Upper lobe of left lung (tissue), 6 donors: Measurements from ENCODE around the gene ATP6V1G2. TPM values are rescaled to one million over a fixed set of nuclear protein-coding genes. Genes with fewer than 3 reads are reported as not detected.
A peak's percentile ranks its signal among the peaks of the same experiment; 100 is the strongest.
"Not testable (repeated sequence)": the region's sequence is repeated elsewhere in the genome, so short reads cannot be mapped to it uniquely, and the experiment has no call there.

Experiments used
- ATAC-seq, 2 donors: fragments of 200-7000 bp; cut with Tn5 transposase; one replicate each; pipeline ENCODE4 v1.9.1; 2022; ENCODE audit warnings: mild to moderate bottlenecking in 2 of 2, moderate library complexity in 2 of 2; ENCODE audit not compliant: low FRiP score in 2 of 2
- DNase-seq, 2 donors: peaks; one replicate each; pipeline ENCODE4 v3.0.0-alpha.2; 2019 to 2020
- H3K27ac ChIP-seq, 4 donors: fragments of 200-600 bp; sonication (generic); one replicate each; pipeline ENCODE4 v1.5.1; 2016 to 2019
- H3K27me3 ChIP-seq, 4 donors: fragments of 200-600 bp; sonication (generic); one replicate each; pipeline ENCODE4 v1.5.1; 2017 to 2019
- H3K36me3 ChIP-seq, 4 donors: fragments of 200-600 bp; sonication (generic); one replicate each; pipeline ENCODE4 v1.5.1; 2016 to 2019
- H3K4me1 ChIP-seq, 4 donors: fragments of 200-600 bp; sonication (generic); one replicate each; pipeline ENCODE4 v1.5.1; 2018 to 2019
- H3K4me3 ChIP-seq, 4 donors: fragments of 200-600 bp; sonication (generic); one replicate each; pipeline ENCODE4 v1.5.1; 2017 to 2019; ENCODE audit warnings: mild to moderate bottlenecking in 2 of 4, moderate library complexity in 1 of 4
- H3K9me3 ChIP-seq, 4 donors: fragments of 200-600 bp; sonication (generic); one replicate each; pipeline ENCODE4 v1.5.1; 2018 to 2019
- EP300 ChIP-seq, 4 donors: sonication (generic); formaldehyde crosslinking; IDR thresholded peaks; one replicate each; pipeline ENCODE4 v1.5.1; 2017; ENCODE audit warnings: antibody characterized with exemption in 4 of 4, control low read depth in 2 of 4
- POLR2A ChIP-seq, 4 donors: fragments of 450-650 bp; IDR thresholded peaks; one replicate each; pipeline ENCODE4 v1.5.1; 2016 to 2017; ENCODE audit warnings: antibody characterized with exemption in 4 of 4, mild to moderate bottlenecking in 2 of 4
- POLR2AphosphoS5 ChIP-seq, 2 donors: sonication (generic); formaldehyde crosslinking; IDR thresholded peaks; one replicate each; pipeline ENCODE4 v1.5.1; 2017; ENCODE audit warnings: antibody characterized with exemption in 2 of 2
- WGBS, 2 donors: methylation state at CpG; one replicate each; pipeline ENCODE4 v1.1.5; 2017 to 2018; 5-methylcytosine and 5-hydroxymethylcytosine counted together
- total RNA-seq, 6 donors: library from RNA; depleted of rRNA in 4 of 6; stranded (reverse); fragments of >200 nt in 4 of 6; gene quantifications; one replicate each; pipeline versions ENCODE4 v1.1.0 to v1.2.1, GENCODE V29; 2016 to 2021
- TF ChIP-seq, protein P1 (sequence below), 6 experiments: fragments of 450-650 bp in 4 of 6; fragments of 200-600 bp in 2 of 6; sonication (generic) in 2 of 6; IDR thresholded peaks; one replicate each; pipeline ENCODE4 v1.5.1; 2016 to 2019; ENCODE audit warnings: antibody characterized with exemption in 6 of 6
- donor health status: DM: no; HTN: no; CAD: no; lungs with moderate emphysema.
- donor health status: DM: no; HTN: yes; CAD: no; lungs with severe emphysema.

The ATP6V1G2 gene
- 1 to 10 TPM in 4 of 6 donors, under 1 TPM in 2; 0.55 to 2.0 (median 1.1) TPM for total RNA-seq

DNA sequence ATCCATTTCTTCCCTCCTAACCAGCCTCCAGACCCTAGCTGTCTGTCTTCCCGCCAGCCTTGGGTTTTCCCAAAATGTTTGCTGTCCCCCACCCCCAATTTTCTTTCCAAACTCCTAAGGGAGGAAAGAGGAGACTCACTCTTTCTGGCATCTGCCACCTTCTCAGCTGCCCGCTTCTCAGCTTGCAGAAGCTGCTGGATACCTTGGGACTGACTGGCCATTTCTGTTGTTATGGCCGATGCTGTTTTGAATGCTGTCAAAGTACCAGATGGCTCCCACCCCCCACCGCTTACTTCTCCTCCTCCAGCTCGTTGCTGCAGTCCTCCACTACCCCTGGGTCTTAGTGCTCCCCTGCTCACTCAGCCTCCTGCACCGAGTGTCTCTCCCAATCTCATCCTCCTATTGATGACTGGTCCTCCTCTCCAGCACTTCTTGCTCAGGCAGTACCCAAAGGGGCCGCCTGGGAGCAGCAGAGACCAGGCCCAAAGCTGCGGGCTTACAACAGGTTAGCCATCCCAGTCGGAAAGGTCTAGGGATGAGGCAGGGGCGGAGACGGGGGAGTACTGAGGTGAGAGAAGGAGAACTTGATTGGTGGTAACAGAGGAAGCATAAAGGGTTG is at the start of gene ATP6V1G2:
ATP6V1G2 (minus strand) TSS at position 270 of the 619 bp plus-strand sequence; CDS start at position 221, 49 bp downstream.
- DNase-seq = peak; percentile 84 to 96
- no peaks in the 10 kb centered on the region for H3K27me3 ChIP-seq

DNA sequence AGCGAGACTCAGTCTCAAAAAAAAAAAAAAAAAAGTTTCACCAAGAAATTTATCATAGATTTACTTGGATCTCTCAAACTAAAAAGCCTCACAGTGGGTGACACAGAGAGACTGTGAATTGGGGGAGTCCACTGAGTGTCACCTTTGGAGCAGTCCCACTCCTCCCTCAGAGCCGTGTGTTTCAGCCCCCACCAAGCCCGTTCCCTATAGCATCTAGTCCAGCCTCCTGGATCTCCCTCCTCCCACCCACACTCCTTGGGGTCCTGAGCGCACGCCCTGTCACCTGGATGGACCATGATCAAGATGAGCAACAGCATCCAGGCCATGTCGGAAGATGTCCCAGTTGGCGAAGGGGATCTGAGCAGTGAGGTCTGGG is 46.0 kb upstream of the ATP6V1G2 start:
- H3K27ac ChIP-seq = peak overlapping the region in 2 of 4 donors; percentile 12 to 33
- H3K36me3 ChIP-seq = no peaks in the 10 kb centered on the region
- H3K27me3 ChIP-seq = no peaks in the 10 kb centered on the region
- no peak for DNase-seq
- 88 to 90% methylated on average over 7 of the region's 7 CpGs for WGBS, 2 donors
- H3K4me1 ChIP-seq = peaks cover 0 to 11% (median 2%) of the 10 kb centered on the region in 4 donors
- H3K9me3 ChIP-seq = no peaks in the 10 kb centered on the region
- TF ChIP-seq, protein P1, sequence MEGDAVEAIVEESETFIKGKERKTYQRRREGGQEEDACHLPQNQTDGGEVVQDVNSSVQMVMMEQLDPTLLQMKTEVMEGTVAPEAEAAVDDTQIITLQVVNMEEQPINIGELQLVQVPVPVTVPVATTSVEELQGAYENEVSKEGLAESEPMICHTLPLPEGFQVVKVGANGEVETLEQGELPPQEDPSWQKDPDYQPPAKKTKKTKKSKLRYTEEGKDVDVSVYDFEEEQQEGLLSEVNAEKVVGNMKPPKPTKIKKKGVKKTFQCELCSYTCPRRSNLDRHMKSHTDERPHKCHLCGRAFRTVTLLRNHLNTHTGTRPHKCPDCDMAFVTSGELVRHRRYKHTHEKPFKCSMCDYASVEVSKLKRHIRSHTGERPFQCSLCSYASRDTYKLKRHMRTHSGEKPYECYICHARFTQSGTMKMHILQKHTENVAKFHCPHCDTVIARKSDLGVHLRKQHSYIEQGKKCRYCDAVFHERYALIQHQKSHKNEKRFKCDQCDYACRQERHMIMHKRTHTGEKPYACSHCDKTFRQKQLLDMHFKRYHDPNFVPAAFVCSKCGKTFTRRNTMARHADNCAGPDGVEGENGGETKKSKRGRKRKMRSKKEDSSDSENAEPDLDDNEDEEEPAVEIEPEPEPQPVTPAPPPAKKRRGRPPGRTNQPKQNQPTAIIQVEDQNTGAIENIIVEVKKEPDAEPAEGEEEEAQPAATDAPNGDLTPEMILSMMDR (IDR thresholded peaks at IDR 0.05) = no peak
- TF ChIP-seq POLR2AphosphoS5 (IDR thresholded peaks at IDR 0.05) (no peak), POLR2A (IDR thresholded peaks at IDR 0.05) (no peak), EP300 (IDR thresholded peaks at IDR 0.05) (no peak)
- H3K4me3 ChIP-seq = no peak overlapping the region
- ATAC-seq = no peak

More for the DNA sequence above, at the start of gene ATP6V1G2:
- peak within 1 kb of the TSS; percentile 22 to 54 (median 44) for H3K4me3 ChIP-seq
- peak within 1 kb of the TSS; percentile 79 to 87 (median 83) for H3K27ac ChIP-seq
- WGBS, 2 donors = 9 to 17% methylated on average over 11 of the region's 11 CpGs
- TF ChIP-seq POLR2AphosphoS5 (IDR thresholded peaks at IDR 0.05) = peak in 1 of 2 donors; percentile 27
- no peak for TF ChIP-seq EP300 (IDR thresholded peaks at IDR 0.05)
- TF ChIP-seq, protein P1 (IDR thresholded peaks at IDR 0.05) = peak; percentile 92 to 98 (median 96)
- no peak for TF ChIP-seq POLR2A (IDR thresholded peaks at IDR 0.05)
- peak; percentile 90 to 93 for ATAC-seq
- peaks cover 0 to 23% (median 8%) of the 10 kb centered on the region in 4 donors for H3K36me3 ChIP-seq
- no peaks in the 10 kb centered on the region for H3K9me3 ChIP-seq
- peaks cover 18 to 37% (median 25%) of the 10 kb centered on the region in 4 donors for H3K4me1 ChIP-seq

DNA sequence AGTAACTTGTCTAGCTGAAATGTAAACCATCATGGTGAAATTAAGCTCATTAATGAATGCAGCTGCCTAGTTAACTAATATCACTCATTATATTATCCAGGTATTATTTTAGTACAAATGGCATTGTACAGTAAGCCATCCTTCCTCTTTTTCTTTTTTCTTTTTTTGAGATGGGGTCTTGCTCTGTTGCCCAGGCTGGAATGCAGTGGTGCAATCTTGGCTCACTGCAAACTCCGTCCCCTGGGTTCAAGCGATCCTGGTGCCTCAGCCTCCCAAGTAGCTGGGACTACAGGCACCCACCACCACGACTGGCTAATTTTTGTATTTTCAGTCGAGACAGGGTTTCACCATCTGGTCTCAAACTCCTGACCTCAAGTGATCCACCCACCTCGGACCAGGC is 44.3 kb upstream of the ATP6V1G2 start:
- peaks cover 3 to 26% (median 12%) of the 10 kb centered on the region in 4 donors for H3K4me1 ChIP-seq
- not testable (repeated sequence) for H3K4me3 ChIP-seq, H3K27ac ChIP-seq, ATAC-seq, DNase-seq, H3K27me3 ChIP-seq, H3K9me3 ChIP-seq, H3K36me3 ChIP-seq
- WGBS, 2 donors = 81 to 90% methylated on average over 5 of the region's 5 CpGs

DNA sequence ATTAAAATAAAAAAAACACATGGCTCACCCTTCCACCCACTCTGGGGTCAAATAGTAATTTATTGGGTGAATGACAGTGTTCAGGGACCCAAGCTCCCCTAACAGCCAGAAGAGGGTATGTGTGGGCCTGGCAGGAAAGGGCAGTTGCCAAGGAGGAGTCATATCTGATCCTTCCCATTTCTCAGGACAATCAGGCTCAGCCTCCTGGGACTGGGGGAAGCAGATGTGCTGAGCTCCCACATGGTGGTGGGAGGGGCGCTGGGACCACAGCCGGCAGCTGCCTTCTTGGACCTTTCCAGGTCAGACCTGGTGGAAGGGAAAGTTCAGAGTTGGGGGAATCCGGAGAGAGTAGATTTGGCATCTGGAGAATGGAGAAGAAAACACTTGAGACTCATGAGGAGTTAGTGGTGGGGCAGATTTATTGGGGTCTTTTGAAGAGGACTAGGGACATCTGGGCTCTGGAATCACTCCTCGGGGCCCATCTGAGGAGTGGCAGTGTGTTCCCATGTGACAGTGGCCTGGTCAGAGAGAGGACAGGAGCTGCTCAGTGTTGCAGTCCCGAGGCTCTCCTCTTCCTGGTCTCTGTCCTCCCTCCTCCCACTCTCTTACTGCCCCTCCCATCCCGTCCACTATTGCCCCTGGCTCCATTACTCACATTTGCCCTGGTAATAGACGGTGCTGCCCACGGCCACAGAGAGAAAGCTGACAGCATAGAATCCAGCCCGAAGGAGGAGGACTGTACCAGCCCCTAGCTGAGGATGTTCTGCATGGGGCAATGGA is 42.7 kb upstream of the ATP6V1G2 start:
- no peaks in the 10 kb centered on the region for H3K27me3 ChIP-seq
- TF ChIP-seq EP300 (IDR thresholded peaks at IDR 0.05) (no peak), POLR2AphosphoS5 (IDR thresholded peaks at IDR 0.05) (no peak), POLR2A (IDR thresholded peaks at IDR 0.05) (no peak)
- TF ChIP-seq, protein P1 (IDR thresholded peaks at IDR 0.05) = no peak
- DNase-seq (no peak), ATAC-seq (no peak)
- no peaks in the 10 kb centered on the region for H3K9me3 ChIP-seq
- H3K4me1 ChIP-seq = peaks cover 8 to 32% (median 18%) of the 10 kb centered on the region in 4 donors
- WGBS, 2 donors = 47 to 55% methylated on average over 9 of the region's 9 CpGs
- no peak overlapping the region for H3K27ac ChIP-seq
- no peak overlapping the region for H3K4me3 ChIP-seq
- no peaks in the 10 kb centered on the region for H3K36me3 ChIP-seq
